ENCODE data around the gene MBD2. TPM values are rescaled to one million over a fixed set of nuclear protein-coding genes. Genes with fewer than 3 reads are reported as not detected.
"Not testable (repeated sequence)": the region's sequence is repeated elsewhere in the genome, so short reads cannot be mapped to it uniquely, and the experiment has no call there.

The MBD2 gene
- total RNA-seq, 3 donors from 2014 or later: 83.3 to 108 (median 106) TPM

DNA sequence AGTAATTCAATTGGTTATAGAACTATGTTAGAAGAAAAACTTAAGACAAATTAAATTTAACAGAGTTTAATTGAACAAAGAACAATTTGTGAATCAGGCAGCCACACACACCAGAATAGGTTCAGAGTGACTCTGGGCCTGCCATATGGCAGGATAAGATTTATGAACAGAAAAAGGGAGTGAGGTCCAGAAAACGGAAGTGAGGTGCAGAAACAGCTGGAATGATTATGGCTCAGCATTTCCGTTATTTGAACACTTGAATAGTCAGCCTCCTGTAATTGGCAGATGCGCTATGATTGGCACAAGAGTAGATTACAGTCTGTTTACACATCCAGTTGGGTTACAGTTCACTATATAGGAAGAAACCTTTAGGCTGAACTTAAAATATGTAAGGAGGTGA, 99.0 kb downstream of the MBD2 start:
- intact Hi-C loops (cut with DNase I, micrococcal nuclease): loop anchor here in 1 of 2 donors (10.0 kb wide), 1 partner anchor 431 kb away; no protein-coding TSS in a partner anchor
- DNase-seq (no peak), ATAC-seq (no peak)
- TF ChIP-seq, protein P1, sequence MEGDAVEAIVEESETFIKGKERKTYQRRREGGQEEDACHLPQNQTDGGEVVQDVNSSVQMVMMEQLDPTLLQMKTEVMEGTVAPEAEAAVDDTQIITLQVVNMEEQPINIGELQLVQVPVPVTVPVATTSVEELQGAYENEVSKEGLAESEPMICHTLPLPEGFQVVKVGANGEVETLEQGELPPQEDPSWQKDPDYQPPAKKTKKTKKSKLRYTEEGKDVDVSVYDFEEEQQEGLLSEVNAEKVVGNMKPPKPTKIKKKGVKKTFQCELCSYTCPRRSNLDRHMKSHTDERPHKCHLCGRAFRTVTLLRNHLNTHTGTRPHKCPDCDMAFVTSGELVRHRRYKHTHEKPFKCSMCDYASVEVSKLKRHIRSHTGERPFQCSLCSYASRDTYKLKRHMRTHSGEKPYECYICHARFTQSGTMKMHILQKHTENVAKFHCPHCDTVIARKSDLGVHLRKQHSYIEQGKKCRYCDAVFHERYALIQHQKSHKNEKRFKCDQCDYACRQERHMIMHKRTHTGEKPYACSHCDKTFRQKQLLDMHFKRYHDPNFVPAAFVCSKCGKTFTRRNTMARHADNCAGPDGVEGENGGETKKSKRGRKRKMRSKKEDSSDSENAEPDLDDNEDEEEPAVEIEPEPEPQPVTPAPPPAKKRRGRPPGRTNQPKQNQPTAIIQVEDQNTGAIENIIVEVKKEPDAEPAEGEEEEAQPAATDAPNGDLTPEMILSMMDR (IDR thresholded peaks at IDR 0.05): no peak
- Histone ChIP-seq H3K36me3 (ENCODE audit: low read depth) (no peaks in the 10 kb centered on the region), H3K4me1 (ENCODE audit: low read depth) (no peaks in the 10 kb centered on the region), H3K9me3 (no peaks in the 10 kb centered on the region), H3K4me3 (no peak overlapping the region)

DNA sequence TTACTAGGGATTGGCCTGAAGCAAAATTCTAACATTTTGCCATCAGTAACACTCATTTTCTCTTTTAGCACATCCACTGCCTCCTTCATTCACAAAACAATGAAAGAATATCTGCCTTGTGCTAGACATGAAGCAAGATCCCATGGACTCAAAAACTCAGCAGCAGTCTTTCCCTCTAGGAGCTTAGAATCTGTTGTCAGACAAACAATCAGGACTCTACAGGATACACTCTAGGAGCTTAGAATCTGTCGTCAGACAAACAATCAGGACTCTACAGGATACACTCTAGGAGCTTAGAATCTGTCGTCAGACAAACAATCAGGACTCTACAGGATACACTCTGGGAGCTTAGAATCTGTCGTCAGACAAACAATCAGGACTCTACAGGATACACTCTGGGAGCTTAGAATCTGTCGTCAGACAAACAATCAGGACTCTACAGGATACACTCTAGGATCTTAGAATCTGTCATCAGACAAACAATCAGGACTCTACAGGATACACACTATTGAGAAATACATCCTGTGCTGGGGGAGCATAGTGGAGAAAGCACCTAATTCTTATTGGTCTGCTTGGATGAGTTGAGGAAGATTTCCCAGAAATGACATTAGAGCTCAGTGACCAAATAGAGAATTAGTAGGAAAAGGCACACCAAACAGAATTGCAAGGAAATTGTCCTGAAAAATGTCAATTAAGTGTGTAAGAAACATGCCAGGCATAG, 100.6 kb downstream of the MBD2 start:
- H3K9me3 ChIP-seq; H3K4me3 ChIP-seq; DNase-seq; ATAC-seq; H3K4me1 ChIP-seq (ENCODE audit: low read depth); H3K36me3 ChIP-seq (ENCODE audit: low read depth): not testable (repeated sequence)
- intact Hi-C loops (cut with DNase I, micrococcal nuclease): loop anchor here in 1 of 2 donors (10.0 kb wide), 1 partner anchor 429 kb away; no protein-coding TSS in a partner anchor

DNA sequence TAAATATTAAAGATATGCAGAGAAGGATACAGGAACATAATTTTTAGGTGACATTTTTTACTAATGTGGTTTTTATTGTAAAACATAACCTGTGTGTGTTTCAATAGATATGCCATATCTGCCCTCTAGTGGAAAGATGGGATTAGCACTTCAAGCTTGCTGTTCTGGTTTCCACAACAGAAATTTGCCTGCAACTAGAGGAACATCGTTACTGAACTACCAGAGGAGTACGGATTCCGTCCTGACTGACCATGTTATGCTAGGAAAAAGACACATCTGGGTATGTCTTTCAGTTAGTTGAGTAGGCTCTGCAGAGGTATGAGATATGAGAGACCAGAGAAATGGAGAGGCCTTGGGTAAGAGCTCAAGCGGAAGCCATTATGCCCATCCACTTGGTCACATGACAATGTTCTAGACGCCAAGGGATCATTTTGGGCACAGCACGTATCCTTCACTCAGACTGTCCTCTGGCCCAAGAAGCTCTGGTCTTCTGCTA, 104.9 kb downstream of the MBD2 start:
- ATAC-seq: peak; percentile 73
- peak in 1 of 3 donors; percentile 53 for DNase-seq
- Histone ChIP-seq H3K4me3 (no peak overlapping the region), H3K36me3 (ENCODE audit: low read depth) (no peaks in the 10 kb centered on the region), H3K4me1 (ENCODE audit: low read depth) (no peaks in the 10 kb centered on the region), H3K9me3 (no peaks in the 10 kb centered on the region)
- intact Hi-C loops (cut with DNase I, micrococcal nuclease): loop anchor here in 1 of 2 donors (10.0 kb wide), 1 partner anchor 425 kb away; no protein-coding TSS in a partner anchor
- TF ChIP-seq, protein P1 (IDR thresholded peaks at IDR 0.05): peak; percentile 24

DNA sequence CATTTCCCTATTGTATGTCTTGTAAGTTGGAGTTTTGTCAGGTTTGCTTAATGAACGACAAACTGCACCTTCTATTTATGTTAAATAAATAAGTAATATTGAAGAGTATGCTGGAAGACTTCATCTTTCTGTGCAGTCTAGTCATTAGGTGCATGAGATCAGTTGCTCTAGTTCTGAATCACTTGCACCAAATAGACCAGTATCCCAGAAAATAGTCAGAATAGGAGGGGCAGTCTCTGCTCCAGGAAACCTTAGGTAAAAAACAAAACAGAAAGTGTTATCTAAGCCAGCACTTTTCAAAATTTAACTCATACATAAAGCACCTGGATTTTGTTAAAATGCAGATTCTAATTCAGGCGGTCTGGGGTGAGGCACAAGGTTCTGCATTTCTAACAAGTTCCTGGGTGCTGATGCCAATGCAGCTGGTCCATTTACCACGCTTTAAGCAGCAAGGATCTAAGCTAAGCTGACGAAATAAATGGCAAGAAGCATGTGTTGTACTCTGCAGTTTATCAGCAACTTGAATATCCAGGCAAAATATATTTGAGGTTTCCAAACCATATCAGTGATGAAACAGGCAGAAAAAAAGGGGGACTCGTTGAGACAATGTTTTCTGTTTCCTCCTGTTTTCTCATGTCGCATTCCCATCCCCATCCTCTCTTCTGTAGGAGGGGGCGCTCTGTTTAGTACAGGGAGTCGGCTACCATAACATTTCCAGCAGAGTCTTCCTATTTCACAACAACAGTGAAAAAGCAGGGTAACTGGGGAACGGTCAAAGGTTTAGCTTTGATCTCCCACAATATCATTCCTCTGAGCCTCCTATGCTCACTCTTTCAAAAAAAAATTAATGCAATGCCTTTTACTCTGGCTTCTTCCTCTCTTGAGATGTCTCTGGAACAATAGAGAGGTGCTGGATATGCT, 106.4 kb downstream of the MBD2 start:
- no peak for ATAC-seq
- intact Hi-C loops (cut with DNase I, micrococcal nuclease): no loop called here
- no peak for DNase-seq
- Histone ChIP-seq H3K9me3 (no peaks in the 10 kb centered on the region), H3K4me3 (no peak overlapping the region), H3K36me3 (ENCODE audit: low read depth) (no peaks in the 10 kb centered on the region), H3K4me1 (ENCODE audit: low read depth) (no peaks in the 10 kb centered on the region)
- TF ChIP-seq, protein P1 (IDR thresholded peaks at IDR 0.05): no peak

DNA sequence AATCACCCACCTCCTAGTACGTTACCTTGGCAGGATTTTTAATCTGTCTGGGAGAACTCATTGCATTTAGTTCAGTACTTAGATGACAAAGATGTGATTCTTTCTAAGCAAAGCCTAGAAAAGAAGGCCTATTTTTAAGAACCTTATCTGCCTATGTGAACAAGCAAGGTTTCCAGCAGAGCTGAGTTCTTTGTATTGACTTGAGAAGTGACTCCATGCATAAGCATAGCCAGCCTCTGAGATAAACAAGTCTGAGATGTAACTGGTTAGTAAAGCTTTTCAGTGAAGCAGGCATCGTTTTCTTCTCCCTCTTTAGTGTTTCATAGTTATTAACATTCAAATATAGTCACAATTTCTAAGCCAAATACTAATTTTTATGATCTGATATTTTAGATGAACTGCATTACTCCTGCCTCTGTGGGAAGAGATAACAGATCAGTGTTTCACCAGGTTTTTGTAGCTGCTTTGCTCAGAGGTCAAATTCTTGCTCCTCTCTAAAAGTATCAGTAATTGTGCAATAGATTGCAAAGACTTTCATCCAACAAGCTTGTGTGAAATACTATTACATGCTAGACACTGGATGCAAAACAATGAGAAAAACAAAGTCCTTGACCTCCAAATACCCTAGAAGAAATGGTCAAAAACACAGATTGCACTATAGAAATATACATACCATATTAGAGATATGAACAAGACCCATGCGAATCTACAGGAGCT, 107.8 kb downstream of the MBD2 start:
- Histone ChIP-seq H3K36me3 (ENCODE audit: low read depth) (no peaks in the 10 kb centered on the region), H3K9me3 (no peaks in the 10 kb centered on the region), H3K4me3 (no peak overlapping the region), H3K4me1 (ENCODE audit: low read depth) (no peaks in the 10 kb centered on the region)
- DNase-seq (no peak), ATAC-seq (no peak)
- TF ChIP-seq, protein P1 (IDR thresholded peaks at IDR 0.05): no peak
- intact Hi-C loops (cut with DNase I, micrococcal nuclease): no loop called here
